Measurements from ENCODE around the gene AGK. TPM values are rescaled to one million over a fixed set of nuclear protein-coding genes. Genes with fewer than 3 reads are reported as not detected.

AGK gene
- total RNA-seq, 4 donors from 2014 or later = 11.8 to 73.8 (median 38.4) TPM

DNA sequence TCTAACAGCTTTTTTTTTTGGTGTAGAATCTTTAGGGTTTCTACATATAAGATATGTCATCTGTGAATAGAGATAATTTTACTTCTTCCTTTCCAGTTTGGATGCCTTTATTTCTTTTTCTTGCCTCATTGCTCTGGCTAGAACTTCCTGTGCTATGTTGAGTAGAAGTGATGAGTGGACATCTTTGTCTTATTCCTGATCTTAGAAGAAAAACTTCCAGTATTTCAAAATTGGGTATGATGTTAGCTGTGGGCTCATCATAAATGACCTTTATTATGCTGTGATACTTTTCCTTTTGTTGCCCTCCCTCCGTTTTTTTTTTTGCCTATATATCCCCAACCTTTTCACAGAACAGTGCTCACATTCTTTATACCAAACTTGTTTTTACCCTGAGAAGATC is 8.8 kb downstream of the AGK start:
- Histone ChIP-seq H3K27ac (no peak overlapping the region), H3K4me3 (no peak overlapping the region), H3K27me3 (no peaks in the 10 kb centered on the region), H3K9me3 (no peaks in the 10 kb centered on the region), H3K36me3 (no peaks in the 10 kb centered on the region), H3K4me1 (no peaks in the 10 kb centered on the region)
- no peak for DNase-seq
- intact Hi-C loops (cut with DNase I; ENCODE audit: low total_unique reads) = no loop called here
- TF ChIP-seq CTCF (IDR thresholded peaks at IDR 0.05) (no peak), POLR2A (IDR thresholded peaks at IDR 0.05) (no peak)

DNA sequence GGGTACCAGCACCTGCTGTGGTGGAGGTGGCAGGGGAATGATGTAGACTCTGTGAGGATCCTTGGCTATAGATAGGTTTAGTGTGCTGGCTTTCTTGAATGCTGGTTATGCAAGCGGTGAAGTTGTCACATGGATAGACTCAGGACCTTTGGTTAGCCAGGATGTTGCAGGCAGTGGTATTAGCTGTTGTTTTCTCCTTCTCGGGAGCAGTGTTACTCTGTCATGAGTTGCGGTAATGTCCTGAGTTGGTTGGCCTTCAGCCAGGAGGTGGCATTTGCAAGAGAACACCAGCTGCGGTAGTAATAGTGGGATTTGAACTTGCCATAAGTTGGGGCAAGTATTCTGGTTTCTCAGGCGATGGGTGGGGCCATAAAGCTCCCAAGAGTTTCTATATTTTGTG is 10.8 kb downstream of the AGK start:
- intact Hi-C loops (cut with DNase I; ENCODE audit: low total_unique reads) = no loop called here
- no peaks in the 10 kb centered on the region for H3K9me3 ChIP-seq
- no peak for DNase-seq
- no peak overlapping the region for H3K4me3 ChIP-seq
- no peak overlapping the region for H3K27ac ChIP-seq
- no peaks in the 10 kb centered on the region for H3K36me3 ChIP-seq
- H3K4me1 ChIP-seq = no peaks in the 10 kb centered on the region
- no peaks in the 10 kb centered on the region for H3K27me3 ChIP-seq
- no peak for TF ChIP-seq POLR2A (IDR thresholded peaks at IDR 0.05)
- no peak for TF ChIP-seq CTCF (IDR thresholded peaks at IDR 0.05)

DNA sequence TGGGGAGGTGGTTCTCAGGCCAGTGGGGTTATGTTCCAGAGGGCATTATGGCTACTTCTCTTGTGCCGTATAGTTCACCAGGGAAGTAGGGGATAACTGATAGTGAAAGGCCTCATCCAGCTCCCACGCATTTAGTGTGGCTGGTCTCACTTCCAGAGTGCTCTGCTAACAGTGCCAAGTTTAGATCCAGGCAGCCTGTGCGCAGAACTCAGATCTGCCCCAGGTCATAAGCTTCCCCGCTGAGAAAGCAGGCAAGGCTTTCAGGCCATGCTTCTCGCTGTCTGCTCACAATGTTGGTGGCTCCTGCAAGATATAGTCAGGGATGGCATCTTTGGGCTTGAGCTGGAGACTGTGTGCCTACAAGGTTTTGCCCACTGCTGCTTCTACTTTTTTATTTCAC is 11.3 kb downstream of the AGK start:
- H3K27ac ChIP-seq = no peak overlapping the region
- no peaks in the 10 kb centered on the region for H3K9me3 ChIP-seq
- H3K27me3 ChIP-seq = no peaks in the 10 kb centered on the region
- DNase-seq = no peak
- TF ChIP-seq POLR2A (IDR thresholded peaks at IDR 0.05) (no peak), CTCF (IDR thresholded peaks at IDR 0.05) (no peak)
- no peak overlapping the region for H3K4me3 ChIP-seq
- H3K36me3 ChIP-seq = no peaks in the 10 kb centered on the region
- intact Hi-C loops (cut with DNase I; ENCODE audit: low total_unique reads) = no loop called here
- H3K4me1 ChIP-seq = no peaks in the 10 kb centered on the region

GRCh38 chr7:141562972-141563371 is 11.8 kb downstream of the AGK start:
- no peaks in the 10 kb centered on the region for H3K4me1 ChIP-seq
- DNase-seq = no peak
- no peaks in the 10 kb centered on the region for H3K9me3 ChIP-seq
- no peaks in the 10 kb centered on the region for H3K36me3 ChIP-seq
- intact Hi-C loops (cut with DNase I; ENCODE audit: low total_unique reads) = no loop called here
- no peaks in the 10 kb centered on the region for H3K27me3 ChIP-seq
- H3K4me3 ChIP-seq = no peak overlapping the region
- H3K27ac ChIP-seq = no peak overlapping the region
- no peak for TF ChIP-seq POLR2A (IDR thresholded peaks at IDR 0.05)
- TF ChIP-seq CTCF (IDR thresholded peaks at IDR 0.05) = no peak

GRCh38 chr7:141563956-141564623 is 12.9 kb downstream of the AGK start:
- no peak for TF ChIP-seq CTCF (IDR thresholded peaks at IDR 0.05)
- no peak for TF ChIP-seq POLR2A (IDR thresholded peaks at IDR 0.05)
- H3K9me3 ChIP-seq = no peaks in the 10 kb centered on the region
- no peaks in the 10 kb centered on the region for H3K36me3 ChIP-seq
- intact Hi-C loops (cut with DNase I; ENCODE audit: low total_unique reads) = no loop called here
- H3K27ac ChIP-seq = no peak overlapping the region
- H3K4me3 ChIP-seq = no peak overlapping the region
- H3K27me3 ChIP-seq = no peaks in the 10 kb centered on the region
- no peak for DNase-seq
- no peaks in the 10 kb centered on the region for H3K4me1 ChIP-seq

Measured in uterus (tissue), 4 donors.